WTC11 (cell line): ENCODE results near the gene BICD2. TPM values are rescaled to one million over a fixed set of nuclear protein-coding genes. Genes with fewer than 3 reads are reported as not detected.

Experiments
- ATAC-seq: fragments of 200-7000 bp; cut with Tn5 transposase; 2 replicates; pipeline ENCODE4 v1.10.0; 2021; ENCODE audit warnings: mild to moderate bottlenecking, moderate library complexity
- CTCF ChIA-PET: fragments of 300-600 bp; sonication (Branson Sonifier 250); formaldehyde crosslinking; loops from one replicate; lab custom pipeline; 2021; ENCODE audit warnings: antibody characterized with exemption; lab: Charles Lee
- POLR2A ChIA-PET: fragments of 350-600 bp; sonication (Branson Sonifier 250); formaldehyde crosslinking; loops from one replicate; lab custom pipeline; 2021; ENCODE audit warnings: antibody characterized with exemption; lab: Charles Lee
- DNase-seq: peaks from one replicate; pipeline ENCODE4 v3.0.0; 2021; ENCODE audit warnings: low spot score
- H3K27ac Mint-ChIP-seq: 2 replicates; pipeline ENCODE4 v1.8.0; 2021; ENCODE audit warnings: mixed read lengths
- H3K27me3 Mint-ChIP-seq: 2 replicates; pipeline ENCODE4 v1.8.0; 2021; ENCODE audit warnings: low read depth, mild to moderate bottlenecking, moderate library complexity, mixed read lengths
- H3K36me3 Mint-ChIP-seq: 2 replicates; pipeline ENCODE4 v1.8.0; 2021; ENCODE audit warnings: mixed read lengths
- H3K4me1 Mint-ChIP-seq: 2 replicates; pipeline ENCODE4 v1.8.0; 2022; ENCODE audit warnings: mixed read lengths
- H3K4me3 Mint-ChIP-seq: 2 replicates; pipeline ENCODE4 v1.8.0; 2021; ENCODE audit warnings: mild to moderate bottlenecking, moderate library complexity, mixed read lengths
- H3K9me3 Mint-ChIP-seq: 2 replicates; pipeline ENCODE4 v1.8.0; 2021; ENCODE audit warnings: mixed read lengths
- AFF4 ChIP-seq: sonication (generic); formaldehyde crosslinking; IDR thresholded peaks from 2 replicates; pipeline ENCODE4 v1.8.1; 2023; ENCODE audit warnings: mild to moderate bottlenecking, missing genetic modification reagents, borderline replicate concordance
- ATF1 ChIP-seq: sonication (generic); formaldehyde crosslinking; IDR thresholded peaks from 2 replicates; pipeline ENCODE4 v1.8.1; 2023; ENCODE audit warnings: mild to moderate bottlenecking, moderate library complexity, missing genetic modification reagents
- CTCF ChIP-seq: fragments of 200-600 bp; IDR thresholded peaks from 2 replicates; pipeline ENCODE4 v1.8.0; 2022; ENCODE audit warnings: antibody characterized with exemption
- ESRRA ChIP-seq: sonication (generic); formaldehyde crosslinking; IDR thresholded peaks from 2 replicates; pipeline ENCODE4 v1.8.1; 2022; ENCODE audit warnings: mild to moderate bottlenecking, missing genetic modification reagents, borderline replicate concordance
- ETV6 ChIP-seq: sonication (generic); formaldehyde crosslinking; IDR thresholded peaks from 2 replicates; pipeline ENCODE4 v1.8.1; 2022; ENCODE audit warnings: mild to moderate bottlenecking, missing genetic modification reagents
- FOXP1 ChIP-seq: sonication (generic); formaldehyde crosslinking; IDR thresholded peaks from 2 replicates; pipeline ENCODE4 v1.8.0; 2022; ENCODE audit warnings: missing genetic modification reagents, mild to moderate bottlenecking, moderate library complexity, borderline replicate concordance
- GABPB1 ChIP-seq: sonication (generic); formaldehyde crosslinking; IDR thresholded peaks from 2 replicates; pipeline ENCODE4 v1.8.1; 2023; ENCODE audit warnings: mild to moderate bottlenecking, missing genetic modification reagents
- HMGXB4 ChIP-seq: sonication (generic); formaldehyde crosslinking; IDR thresholded peaks from 2 replicates; pipeline ENCODE4 v1.8.1; 2023; ENCODE audit warnings: mild to moderate bottlenecking, moderate library complexity, missing genetic modification reagents
- NFATC4 ChIP-seq: fragments of 250-450 bp; sonication (Bioruptor Pico); IDR thresholded peaks from 2 replicates; pipeline ENCODE4 v1.9.0; 2021; ENCODE audit warnings: mild to moderate bottlenecking
- NFYB ChIP-seq: sonication (generic); formaldehyde crosslinking; conservative IDR thresholded peaks from 2 replicates; pipeline ENCODE4 v1.8.0; 2022; ENCODE audit warnings: low read depth, missing genetic modification reagents
- NR2C2 ChIP-seq: sonication (generic); formaldehyde crosslinking; IDR thresholded peaks from 2 replicates; pipeline ENCODE4 v1.8.0; 2022; ENCODE audit warnings: mild to moderate bottlenecking, missing genetic modification reagents
- TP53 ChIP-seq: sonication (generic); formaldehyde crosslinking; IDR thresholded peaks from 2 replicates; pipeline ENCODE4 v1.8.1; 2023; ENCODE audit warnings: mild to moderate bottlenecking, missing genetic modification reagents
- ZNF317 ChIP-seq: sonication (generic); formaldehyde crosslinking; IDR thresholded peaks from 2 replicates; pipeline ENCODE4 v1.8.1; 2023; ENCODE audit warnings: low read depth, mild to moderate bottlenecking, moderate library complexity, missing genetic modification reagents, borderline replicate concordance
- ZNF512 ChIP-seq: sonication (generic); formaldehyde crosslinking; IDR thresholded peaks from 2 replicates; pipeline ENCODE4 v1.8.1; 2022; ENCODE audit warnings: missing genetic modification reagents, borderline replicate concordance
- ZNF532 ChIP-seq: fragments of 250-450 bp; sonication (Bioruptor Pico); IDR thresholded peaks from 2 replicates; pipeline ENCODE4 v1.9.0; 2021; ENCODE audit warnings: mild to moderate bottlenecking, borderline replicate concordance
- total RNA-seq: library from RNA; stranded (reverse); gene quantifications from 3 replicates; pipeline ENCODE4 v1.2.3, GENCODE V29; 2021

BICD2 gene
- total RNA-seq, 1 experiment from 2014 or later, result 38.7 TPM

- Mint-ChIP-seq H3K4me3 (peak overlapping the region; percentile 87), H3K4me1 (peaks cover 47% of the 10 kb centered on the region), H3K9me3 (no peaks in the 10 kb centered on the region), H3K27me3 (no peaks in the 10 kb centered on the region; the same call in 1 of the 2 replicates), H3K36me3 (no peaks in the 10 kb centered on the region), H3K27ac (peak overlapping the region; percentile 76)
- peak; percentile 44 for DNase-seq
- ATAC-seq, result no peak
- POLR2A ChIA-PET, result interaction anchor here (2.4 kb wide), 1 partner anchor 93 kb away, joined by 8 read pairs; the partner anchor contains the start of gene IPPK
- TF ChIP-seq ZNF317, result no peak
- TF ChIP-seq FOXP1 (CRISPR knock-in tag), result 0 out of 2 replicates have a peak, but pooled peaks have one; percentile 30
- TF ChIP-seq ESRRA (CRISPR knock-in tag), result 0 out of 2 replicates have a peak, but pooled peaks have one; percentile 53
- no peak for TF ChIP-seq NFATC4 (CRISPR knock-in tag)
- TF ChIP-seq NFYB (CRISPR knock-in tag), result no peak
- no peak for TF ChIP-seq AFF4 (CRISPR knock-in tag)
- CTCF ChIA-PET, result interaction anchor here (0.6 to 3.0 kb wide), 5 partner anchors 10 to 306 kb away, joined by 3 to 9 read pairs (median 4); partner anchors contain the start of gene IPPK
These were observed 782 bp downstream of the BICD2 start for GRCh38 chr9:92763721-92764380.

GRCh38 chr9:92762781-92763708 is 1.6 kb downstream of the BICD2 start:
- Mint-ChIP-seq H3K36me3 (no peaks in the 10 kb centered on the region), H3K9me3 (no peaks in the 10 kb centered on the region), H3K4me3 (peak overlapping the region; percentile 87), H3K4me1 (peaks cover 47% of the 10 kb centered on the region), H3K27me3 (no peaks in the 10 kb centered on the region; the same call in 1 of the 2 replicates), H3K27ac (peak overlapping the region; percentile 76)
- ATAC-seq (no peak), DNase-seq (no peak)
- TF ChIP-seq TP53 (CRISPR knock-in tag) (no peak), HMGXB4 (CRISPR knock-in tag) (no peak), GABPB1 (CRISPR knock-in tag) (no peak), NR2C2 (CRISPR knock-in tag) (no peak)
- POLR2A ChIA-PET, result interaction anchor here (2.4 kb wide), 1 partner anchor 93 kb away, joined by 8 read pairs; the partner anchor contains the start of gene IPPK
- CTCF ChIA-PET, result interaction anchor here (0.8 to 3.0 kb wide), 4 partner anchors 9 to 93 kb away, joined by 3 to 9 read pairs (median 4); partner anchors contain the start of gene IPPK

- Mint-ChIP-seq H3K27ac (peak overlapping the region; percentile 22), H3K4me3 (peak overlapping the region; percentile 87), H3K4me1 (peaks cover 54% of the 10 kb centered on the region), H3K9me3 (no peaks in the 10 kb centered on the region), H3K36me3 (no peaks in the 10 kb centered on the region), H3K27me3 (no peaks in the 10 kb centered on the region; the same call in 1 of the 2 replicates)
- ATAC-seq (no peak), DNase-seq (no peak)
- ChIA-PET CTCF (no interaction called here), POLR2A (no interaction called here)
- TF ChIP-seq ZNF512 (no peak), CTCF (no peak), ZNF532 (CRISPR knock-in tag) (no peak), ETV6 (no peak), ATF1 (CRISPR knock-in tag) (no peak)
These were observed 2.4 kb downstream of the BICD2 start for GRCh38 chr9:92762196-92762595.
